A673 (cell line): Measurements from ENCODE around the gene HPCAL4. TPM values are rescaled to one million over a fixed set of nuclear protein-coding genes. Genes with fewer than 3 reads are reported as not detected.

ENCODE experiments used
- BruUV-seq: library from RNA; stranded (reverse); fragments of 400-500 nt; replicated peaks from 2 replicates; lab custom pipeline; 2021; lab: Mats Ljungman, UMichigan
- CTCF ChIA-PET: fragments of 300-600 bp; sonication (Branson Sonifier 250); formaldehyde crosslinking; loops from one replicate; lab custom pipeline; 2022; ENCODE audit warnings: antibody characterized with exemption; lab: Charles Lee
- POLR2A ChIA-PET: fragments of 300-600 bp; sonication (Branson Sonifier 250); formaldehyde crosslinking; loops from one replicate; lab custom pipeline; 2022; ENCODE audit warnings: antibody characterized with exemption; ENCODE audit not compliant: low non-redundant PET; lab: Charles Lee
- DNase-seq: peaks from one replicate; pipeline ENCODE4 v3.0.0-alpha.2; 2015; ENCODE audit warnings: low spot score
- H3K27ac ChIP-seq: fragments of 200-600 bp; sonication (generic); 2 replicates; pipeline ENCODE4 v1.5.1; 2016; ENCODE audit warnings: mixed run types, low read depth, mild to moderate bottlenecking, mixed read lengths, antibody characterized with exemption, low read length; ENCODE audit not compliant: poor library complexity, severe bottlenecking
- H3K27me3 ChIP-seq: fragments of 200-600 bp; sonication (generic); replicated peaks from 2 replicates; pipeline ENCODE4 v1.6.1; 2017; ENCODE audit warnings: mixed run types, low read depth, mild to moderate bottlenecking, mixed read lengths, antibody characterized with exemption, low read length; ENCODE audit not compliant: insufficient read depth, poor library complexity
- H3K36me3 ChIP-seq: fragments of 200-600 bp; sonication (generic); 2 replicates; pipeline ENCODE4 v1.6.1; 2016; ENCODE audit warnings: mixed run types, mild to moderate bottlenecking, mixed read lengths, antibody characterized with exemption, low read length; ENCODE audit not compliant: insufficient read depth, poor library complexity, severe bottlenecking
- H3K4me1 ChIP-seq: fragments of 200-600 bp; sonication (generic); 2 replicates; pipeline ENCODE4 v1.6.1; 2017; ENCODE audit warnings: mixed run types, mild to moderate bottlenecking, mixed read lengths, antibody characterized with exemption, low read length; ENCODE audit not compliant: insufficient read depth, poor library complexity, severe bottlenecking
- H3K4me3 ChIP-seq: fragments of 200-600 bp; sonication (generic); 2 replicates; pipeline ENCODE4 v1.5.1; 2016; ENCODE audit warnings: low read depth, mixed run types, mild to moderate bottlenecking, mixed read lengths, low read length; ENCODE audit not compliant: poor library complexity, severe bottlenecking
- H3K9me3 ChIP-seq: fragments of 200-600 bp; sonication (generic); 2 replicates; pipeline ENCODE4 v1.6.1; 2016; ENCODE audit warnings: mixed run types, low read depth, mild to moderate bottlenecking, mixed read lengths, antibody characterized with exemption, low read length; ENCODE audit not compliant: poor library complexity, severe bottlenecking
- EZH2 ChIP-seq: fragments of 200-600 bp; sonication (generic); IDR thresholded peaks from 2 replicates; pipeline ENCODE4 v1.6.1; 2017; ENCODE audit warnings: borderline replicate concordance, low read depth, mild to moderate bottlenecking, mixed read lengths, antibody characterized with exemption, low read length; ENCODE audit not compliant: poor library complexity, severe bottlenecking
- intact Hi-C: fragments of 100-400 bp; cut with micrococcal nuclease; formaldehyde crosslinking; loops from one replicate; pipeline ENCODE4 v1.10.0; 2022; ENCODE audit not compliant: unreplicated experiment
- total RNA-seq: library from RNA; stranded (reverse); gene quantifications from 2 replicates; pipeline ENCODE4 v1.2.3, GENCODE V29; 2021
- TF ChIP-seq, protein P1 (sequence below): fragments of 300-800, 200-600 bp; sonication (generic); conservative IDR thresholded peaks from 2 replicates; pipeline ENCODE4 v1.5.1; 2017; ENCODE audit warnings: low read depth, mild to moderate bottlenecking, antibody characterized with exemption, low read length, moderate library complexity, mixed read lengths

HPCAL4 gene
- total RNA-seq, 1 experiment from 2014 or later = not detected

- intact Hi-C loops = no loop called here
- POLR2A ChIA-PET = no interaction called here
- BruUV-seq = no TSS peak
- TF ChIP-seq, protein P1, sequence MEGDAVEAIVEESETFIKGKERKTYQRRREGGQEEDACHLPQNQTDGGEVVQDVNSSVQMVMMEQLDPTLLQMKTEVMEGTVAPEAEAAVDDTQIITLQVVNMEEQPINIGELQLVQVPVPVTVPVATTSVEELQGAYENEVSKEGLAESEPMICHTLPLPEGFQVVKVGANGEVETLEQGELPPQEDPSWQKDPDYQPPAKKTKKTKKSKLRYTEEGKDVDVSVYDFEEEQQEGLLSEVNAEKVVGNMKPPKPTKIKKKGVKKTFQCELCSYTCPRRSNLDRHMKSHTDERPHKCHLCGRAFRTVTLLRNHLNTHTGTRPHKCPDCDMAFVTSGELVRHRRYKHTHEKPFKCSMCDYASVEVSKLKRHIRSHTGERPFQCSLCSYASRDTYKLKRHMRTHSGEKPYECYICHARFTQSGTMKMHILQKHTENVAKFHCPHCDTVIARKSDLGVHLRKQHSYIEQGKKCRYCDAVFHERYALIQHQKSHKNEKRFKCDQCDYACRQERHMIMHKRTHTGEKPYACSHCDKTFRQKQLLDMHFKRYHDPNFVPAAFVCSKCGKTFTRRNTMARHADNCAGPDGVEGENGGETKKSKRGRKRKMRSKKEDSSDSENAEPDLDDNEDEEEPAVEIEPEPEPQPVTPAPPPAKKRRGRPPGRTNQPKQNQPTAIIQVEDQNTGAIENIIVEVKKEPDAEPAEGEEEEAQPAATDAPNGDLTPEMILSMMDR = no peak
- no peak for TF ChIP-seq EZH2
- no peak overlapping the region for H3K4me3 ChIP-seq
- H3K27me3 ChIP-seq = peaks cover 55% of the 10 kb centered on the region
- no peaks in the 10 kb centered on the region for H3K9me3 ChIP-seq
- H3K4me1 ChIP-seq = peaks cover 11% of the 10 kb centered on the region
- no peak overlapping the region for H3K27ac ChIP-seq
- CTCF ChIA-PET = no interaction called here
- H3K36me3 ChIP-seq = no peaks in the 10 kb centered on the region
- DNase-seq = no peak
Observed at GRCh38 chr1:39696448-39696847, 5.2 kb upstream of the HPCAL4 start.

- no TSS peak for BruUV-seq
- CTCF ChIA-PET = no interaction called here
Observed at GRCh38 chr1:39695016-39695415, 3.8 kb upstream of the HPCAL4 start.

GRCh38 chr1:39694026-39694425, 2.8 kb upstream of the HPCAL4 start:
- H3K27me3 ChIP-seq = peaks cover 75% of the 10 kb centered on the region
- DNase-seq = no peak
- no TSS peak for BruUV-seq
- TF ChIP-seq EZH2 = no peak
- TF ChIP-seq, protein P1 = no peak
- no peak overlapping the region for H3K27ac ChIP-seq
- no peaks in the 10 kb centered on the region for H3K9me3 ChIP-seq
- POLR2A ChIA-PET = no interaction called here
- intact Hi-C loops = no loop called here
- no peaks in the 10 kb centered on the region for H3K36me3 ChIP-seq
- H3K4me1 ChIP-seq = peaks cover 11% of the 10 kb centered on the region
- CTCF ChIA-PET = no interaction called here
- H3K4me3 ChIP-seq = no peak overlapping the region

More at GRCh38 chr1:39695016-39695415, 3.8 kb upstream of the HPCAL4 start:
- H3K27me3 ChIP-seq = peaks cover 67% of the 10 kb centered on the region
- H3K4me3 ChIP-seq = no peak overlapping the region
- intact Hi-C loops = no loop called here
- no peaks in the 10 kb centered on the region for H3K9me3 ChIP-seq
- TF ChIP-seq, protein P1 = no peak
- no peak for TF ChIP-seq EZH2
- H3K36me3 ChIP-seq = no peaks in the 10 kb centered on the region
- no peak overlapping the region for H3K27ac ChIP-seq
- peaks cover 11% of the 10 kb centered on the region for H3K4me1 ChIP-seq
- DNase-seq = no peak
- POLR2A ChIA-PET = no interaction called here
